Caco-2 (cell line): ENCODE measurements around the gene PLXNA4. TPM values are rescaled to one million over a fixed set of nuclear protein-coding genes. Genes with fewer than 3 reads are reported as not detected.
A peak's percentile ranks its signal among the peaks of the same experiment; 100 is the strongest.

Source experiments
- BruUV-seq: library from RNA; stranded (reverse); fragments of 400-500 nt; replicated peaks from 2 replicates; lab custom pipeline; 2021; lab: Mats Ljungman, UMichigan
- CTCF ChIA-PET: fragments of 300-600 bp; sonication (Branson Sonifier 250); formaldehyde crosslinking; loops from one replicate; lab custom pipeline; 2022; ENCODE audit warnings: antibody characterized with exemption; lab: Charles Lee
- POLR2A ChIA-PET: fragments of 300-600 bp; sonication (Branson Sonifier 250); formaldehyde crosslinking; loops from one replicate; lab custom pipeline; 2022; ENCODE audit warnings: antibody characterized with exemption; lab: Charles Lee
- DNase-seq, 2 experiments: peaks; one replicate each; pipeline versions ENCODE4 v3.0.0 to v3.0.0-alpha.2; 2020 to 2022
- H3K27me3 ChIP-seq: replicated peaks from 2 replicates; pipeline ENCODE4 v1.6.0; 2011; ENCODE audit warnings: low read length; ENCODE audit not compliant: control insufficient read depth, insufficient read depth
- H3K36me3 ChIP-seq: 2 replicates; pipeline ENCODE4 v1.5.1; 2011; ENCODE audit warnings: low read length; ENCODE audit not compliant: control insufficient read depth, insufficient read depth
- H3K4me1 ChIP-seq: fragments of 250-450 bp; sonication (Bioruptor Pico); 2 replicates; pipeline ENCODE4 v1.5.1; 2020; ENCODE audit warnings: mild to moderate bottlenecking
- H3K4me3 ChIP-seq: 2 replicates; pipeline ENCODE4 v1.5.1; 2011; ENCODE audit warnings: low read depth, mild to moderate bottlenecking, control low read depth, low read length
- H3K9me3 ChIP-seq: fragments of 250-450 bp; sonication (Bioruptor Pico); 2 replicates; pipeline ENCODE4 v1.5.1; 2020; ENCODE audit warnings: mild to moderate bottlenecking, moderate library complexity
- H3K27ac Mint-ChIP-seq: one replicate; pipeline ENCODE4 v1.8.0; 2022; ENCODE audit warnings: mixed read lengths; ENCODE audit not compliant: unreplicated experiment
- H3K27me3 Mint-ChIP-seq: one replicate; pipeline ENCODE4 v1.8.0; 2022; ENCODE audit warnings: mixed read lengths; ENCODE audit not compliant: insufficient read depth, unreplicated experiment
- H3K36me3 Mint-ChIP-seq: one replicate; pipeline ENCODE4 v1.8.0; 2022; ENCODE audit warnings: mild to moderate bottlenecking, mixed read lengths; ENCODE audit not compliant: insufficient read depth, unreplicated experiment
- H3K4me1 Mint-ChIP-seq: one replicate; pipeline ENCODE4 v1.8.0; 2022; ENCODE audit warnings: low read depth, mixed read lengths; ENCODE audit not compliant: unreplicated experiment
- H3K4me3 Mint-ChIP-seq: one replicate; pipeline ENCODE4 v1.8.0; 2022; ENCODE audit warnings: mild to moderate bottlenecking, moderate library complexity, mixed read lengths; ENCODE audit not compliant: unreplicated experiment
- H3K9me3 Mint-ChIP-seq: one replicate; pipeline ENCODE4 v1.8.0; 2022; ENCODE audit warnings: mixed read lengths; ENCODE audit not compliant: unreplicated experiment
- CTCF ChIP-seq, 2 experiments: fragments of 200-600 bp in 1 of 2; IDR thresholded peaks; 1 replicate in 1 of 2; 2 replicates in 1 of 2; pipeline versions ENCODE4 v1.5.1 to v1.8.0; 2011 to 2022; ENCODE audit warnings: antibody characterized with exemption in 1 of 2, control low read depth in 1 of 2, inconsistent platforms in 1 of 2, low read depth in 1 of 2, low read length in 1 of 2, mild to moderate bottlenecking in 1 of 2, moderate library complexity in 1 of 2; ENCODE audit not compliant: insufficient read depth in 1 of 2, severe bottlenecking in 1 of 2, unreplicated experiment in 1 of 2
- intact Hi-C: fragments of 100-400 bp; cut with micrococcal nuclease; formaldehyde crosslinking; loops from one replicate; pipeline ENCODE4 v1.10.0; 2022; ENCODE audit not compliant: unreplicated experiment
- total RNA-seq: library from RNA; stranded (reverse); gene quantifications from 2 replicates; pipeline ENCODE4 v1.2.3, GENCODE V29; 2022

Gene PLXNA4
- total RNA-seq, 1 experiment from 2014 or later, result 0.43 TPM

- POLR2A ChIA-PET, result no interaction called here
- intact Hi-C loops, result no loop called here
- H3K9me3 ChIP-seq, result no peaks in the 10 kb centered on the region
- no peaks in the 10 kb centered on the region for H3K27me3 ChIP-seq
- Mint-ChIP-seq H3K9me3 (no peaks in the 10 kb centered on the region), H3K27me3 (peaks cover 8% of the 10 kb centered on the region), H3K27ac (no peak overlapping the region), H3K4me3 (no peak overlapping the region), H3K36me3 (no peaks in the 10 kb centered on the region), H3K4me1 (peaks cover 14% of the 10 kb centered on the region)
- CTCF ChIA-PET, result no interaction called here
- DNase-seq, result no peak
- TF ChIP-seq CTCF (IDR thresholded peaks at IDR 0.05; ENCODE audit: insufficient read depth in 1 of 2, low read depth in 1 of 2, low read length in 1 of 2, severe bottlenecking in 1 of 2, unreplicated experiment in 1 of 2), result no peak
- no TSS peak for BruUV-seq
- H3K4me1 ChIP-seq, result no peaks in the 10 kb centered on the region
- no peaks in the 10 kb centered on the region for H3K36me3 ChIP-seq
- H3K4me3 ChIP-seq, result no peak overlapping the region
Observed at GRCh38 chr7:132295175-132295574, 281.1 kb downstream of the PLXNA4 start.

GRCh38 chr7:132292803-132293202 is 283.5 kb downstream of the PLXNA4 start:
- Mint-ChIP-seq H3K27me3 (peaks cover 8% of the 10 kb centered on the region), H3K9me3 (no peaks in the 10 kb centered on the region), H3K36me3 (no peaks in the 10 kb centered on the region), H3K27ac (no peak overlapping the region), H3K4me1 (peaks cover 15% of the 10 kb centered on the region), H3K4me3 (no peak overlapping the region)
- Histone ChIP-seq H3K27me3 (no peaks in the 10 kb centered on the region), H3K9me3 (no peaks in the 10 kb centered on the region), H3K4me1 (no peaks in the 10 kb centered on the region), H3K4me3 (no peak overlapping the region), H3K36me3 (no peaks in the 10 kb centered on the region)
- ChIA-PET CTCF (no interaction called here), POLR2A (no interaction called here)
- intact Hi-C loops, result no loop called here
- no TSS peak for BruUV-seq
- TF ChIP-seq CTCF (IDR thresholded peaks at IDR 0.05; ENCODE audit: insufficient read depth in 1 of 2, low read depth in 1 of 2, low read length in 1 of 2, severe bottlenecking in 1 of 2, unreplicated experiment in 1 of 2), result no peak
- no peak for DNase-seq

- ChIA-PET CTCF (no interaction called here), POLR2A (no interaction called here)
- H3K4me1 ChIP-seq, result no peaks in the 10 kb centered on the region
- TF ChIP-seq CTCF (IDR thresholded peaks at IDR 0.05; ENCODE audit: insufficient read depth in 1 of 2, low read depth in 1 of 2, low read length in 1 of 2, severe bottlenecking in 1 of 2, unreplicated experiment in 1 of 2), result no peak
- peaks cover 9% of the 10 kb centered on the region for H3K27me3 Mint-ChIP-seq
- no peaks in the 10 kb centered on the region for H3K36me3 ChIP-seq
- no peak overlapping the region for H3K4me3 Mint-ChIP-seq
- peaks cover 15% of the 10 kb centered on the region for H3K4me1 Mint-ChIP-seq
- H3K27me3 ChIP-seq, result no peaks in the 10 kb centered on the region
- no TSS peak for BruUV-seq
- DNase-seq, result peak in 1 of 2 experiments; percentile 24
- no peaks in the 10 kb centered on the region for H3K36me3 Mint-ChIP-seq
- intact Hi-C loops, result no loop called here
- no peak overlapping the region for H3K4me3 ChIP-seq
- H3K9me3 Mint-ChIP-seq, result no peaks in the 10 kb centered on the region
- no peaks in the 10 kb centered on the region for H3K9me3 ChIP-seq
- H3K27ac Mint-ChIP-seq, result peak overlapping the region; percentile 32
Observed at GRCh38 chr7:132291481-132291880, 284.8 kb downstream of the PLXNA4 start.
